CD4-positive, alpha-beta T cell (primary cell): ENCODE data around the gene HP1BP3. TPM values are rescaled to one million over a fixed set of nuclear protein-coding genes. Genes with fewer than 3 reads are reported as not detected.
A peak's percentile ranks its signal among the peaks of the same experiment; 100 is the strongest.

Experiments used
- ATAC-seq: fragments of 200-7000 bp; cut with Tn5 transposase; one replicate; pipeline ENCODE4 v1.10.0; 2022; ENCODE audit warnings: mild to moderate bottlenecking; ENCODE audit not compliant: poor library complexity
- CTCF ChIA-PET: fragments of 350-600 bp; sonication (Branson Sonifier 250); formaldehyde crosslinking; loops from one replicate; lab custom pipeline; 2021; ENCODE audit warnings: antibody characterized with exemption, inconsistent platforms; lab: Charles Lee
- POLR2A ChIA-PET: fragments of 350-600 bp; sonication (Branson Sonifier 250); formaldehyde crosslinking; loops from one replicate; lab custom pipeline; 2021; ENCODE audit warnings: antibody characterized with exemption, inconsistent platforms; lab: Charles Lee
- DNase-seq, 14 experiments: peaks; one replicate each; pipeline ENCODE4 v3.0.0-alpha.2; 2013 to 2020; ENCODE audit warnings: mixed read lengths in 2 of 14
- H3K27ac ChIP-seq, 2 donors: one replicate each; pipeline versions ENCODE4 v1.5.1 to v1.7.0; 2013; ENCODE audit warnings: low read length in 2 of 2, low read depth in 1 of 2, mild to moderate bottlenecking in 1 of 2
- H3K27me3 ChIP-seq, 2 experiments: 1 replicate in 1 of 2; 2 replicates in 1 of 2; pipeline versions ENCODE4 v1.6.1 to v1.7.0; 2013; ENCODE audit warnings: low read length in 2 of 2, control low read depth in 1 of 2, mild to moderate bottlenecking in 1 of 2, moderate library complexity in 1 of 2; ENCODE audit not compliant: insufficient read depth in 2 of 2, control insufficient read depth in 1 of 2
- H3K36me3 ChIP-seq: one replicate; pipeline ENCODE4 v1.6.1; 2013; ENCODE audit warnings: low read length, control low read depth; ENCODE audit not compliant: insufficient read depth
- H3K4me1 ChIP-seq: one replicate; pipeline ENCODE4 v1.6.1; 2013; ENCODE audit warnings: low read length, control low read depth; ENCODE audit not compliant: insufficient read depth
- H3K4me3 ChIP-seq: one replicate; pipeline ENCODE4 v1.5.1; 2013; ENCODE audit warnings: mild to moderate bottlenecking, low read length, moderate library complexity
- H3K9me3 ChIP-seq, 2 experiments: 1 replicate in 1 of 2; 2 replicates in 1 of 2; pipeline versions ENCODE4 v1.6.1 to v1.7.0; 2013; ENCODE audit warnings: low read length in 2 of 2, mild to moderate bottlenecking in 2 of 2, control low read depth in 1 of 2, moderate library complexity in 1 of 2; ENCODE audit not compliant: control insufficient read depth in 1 of 2, insufficient read depth in 1 of 2
- H3K27ac Mint-ChIP-seq: one replicate; pipeline ENCODE4 v1.8.0; 2020; ENCODE audit warnings: mixed read lengths
- H3K27me3 Mint-ChIP-seq: one replicate; pipeline ENCODE4 v1.8.0; 2021; ENCODE audit warnings: mixed read lengths
- H3K36me3 Mint-ChIP-seq: one replicate; pipeline ENCODE4 v1.8.0; 2021; ENCODE audit warnings: low read depth, mixed read lengths
- H3K4me1 Mint-ChIP-seq: one replicate; pipeline ENCODE4 v1.8.0; 2021; ENCODE audit warnings: low read depth, mixed read lengths
- H3K4me3 Mint-ChIP-seq: one replicate; pipeline ENCODE4 v1.8.0; 2020; ENCODE audit warnings: mild to moderate bottlenecking, mixed read lengths
- H3K9me3 Mint-ChIP-seq: one replicate; pipeline ENCODE4 v1.8.0; 2020; ENCODE audit warnings: mixed read lengths
- intact Hi-C, 2 experiments: fragments of 100-400 bp; cut with DNase I in 1 of 2; cut with micrococcal nuclease in 1 of 2; formaldehyde crosslinking; loops; one replicate each; pipeline versions ENCODE4 v1.15.1 to v1.9.0; 2023 to 2025; cut with DNase I, micrococcal nuclease
- total RNA-seq, 174 experiments: library from RNA in 2 of 174; stranded (reverse) in 2 of 174; gene quantifications; one replicate each; pipeline ENCODE4 v1.2.3 and lab custom pipeline; 2021 to 2026
- TF ChIP-seq, protein P1 (sequence below): fragments of 200-600 bp; IDR thresholded peaks from one replicate; pipeline ENCODE4 v1.8.0; 2022; ENCODE audit warnings: antibody characterized with exemption, mild to moderate bottlenecking

HP1BP3 gene
- total RNA-seq, 2 experiments from 2014 or later: 186 to 191 TPM

DNA sequence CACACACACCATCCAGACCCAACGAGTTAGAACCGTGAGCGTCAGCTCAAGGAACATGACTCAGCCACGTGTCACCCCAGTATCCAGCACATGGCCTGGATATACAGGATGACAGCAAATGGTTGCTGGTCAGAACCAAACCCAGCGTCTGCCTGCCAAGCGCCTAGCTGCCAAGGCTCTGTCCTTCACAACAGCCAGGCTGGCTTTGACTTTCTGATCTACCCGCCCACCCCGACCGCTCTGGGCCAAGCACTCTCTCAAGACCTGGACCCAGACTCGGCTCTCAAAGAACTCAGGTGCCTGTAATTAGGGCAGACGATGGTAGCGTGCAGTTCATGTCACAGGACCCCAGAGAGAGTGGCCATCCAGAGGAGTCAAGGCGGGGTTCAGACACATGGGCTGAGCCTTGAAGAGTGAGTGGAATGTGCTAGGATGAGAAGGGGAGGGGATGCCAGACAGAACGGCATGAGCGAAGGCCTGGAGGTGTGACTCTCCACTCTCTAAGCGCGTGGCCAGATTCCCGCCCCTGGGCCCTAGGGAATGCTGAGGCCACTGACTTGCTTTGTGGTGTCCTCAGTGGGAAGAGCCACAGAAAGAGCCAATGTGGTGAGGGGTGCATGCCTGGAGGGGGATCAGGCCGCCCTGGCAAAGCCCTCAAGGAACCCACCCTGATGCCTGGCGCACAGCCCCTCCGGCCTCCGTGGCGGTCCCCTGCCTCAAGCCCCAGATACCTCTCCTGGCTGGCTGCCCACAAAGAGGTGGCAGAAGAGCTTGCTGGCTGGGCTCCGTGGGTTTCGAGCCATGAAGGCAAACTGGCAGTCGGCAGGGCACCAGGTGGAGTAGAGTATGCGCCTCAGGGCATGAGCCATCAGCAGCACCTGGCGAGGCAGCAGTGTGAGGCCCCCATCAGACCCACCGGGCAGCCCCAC, 61.7 kb downstream of the HP1BP3 start:
- TF ChIP-seq, protein P1, sequence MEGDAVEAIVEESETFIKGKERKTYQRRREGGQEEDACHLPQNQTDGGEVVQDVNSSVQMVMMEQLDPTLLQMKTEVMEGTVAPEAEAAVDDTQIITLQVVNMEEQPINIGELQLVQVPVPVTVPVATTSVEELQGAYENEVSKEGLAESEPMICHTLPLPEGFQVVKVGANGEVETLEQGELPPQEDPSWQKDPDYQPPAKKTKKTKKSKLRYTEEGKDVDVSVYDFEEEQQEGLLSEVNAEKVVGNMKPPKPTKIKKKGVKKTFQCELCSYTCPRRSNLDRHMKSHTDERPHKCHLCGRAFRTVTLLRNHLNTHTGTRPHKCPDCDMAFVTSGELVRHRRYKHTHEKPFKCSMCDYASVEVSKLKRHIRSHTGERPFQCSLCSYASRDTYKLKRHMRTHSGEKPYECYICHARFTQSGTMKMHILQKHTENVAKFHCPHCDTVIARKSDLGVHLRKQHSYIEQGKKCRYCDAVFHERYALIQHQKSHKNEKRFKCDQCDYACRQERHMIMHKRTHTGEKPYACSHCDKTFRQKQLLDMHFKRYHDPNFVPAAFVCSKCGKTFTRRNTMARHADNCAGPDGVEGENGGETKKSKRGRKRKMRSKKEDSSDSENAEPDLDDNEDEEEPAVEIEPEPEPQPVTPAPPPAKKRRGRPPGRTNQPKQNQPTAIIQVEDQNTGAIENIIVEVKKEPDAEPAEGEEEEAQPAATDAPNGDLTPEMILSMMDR: no peak

DNA sequence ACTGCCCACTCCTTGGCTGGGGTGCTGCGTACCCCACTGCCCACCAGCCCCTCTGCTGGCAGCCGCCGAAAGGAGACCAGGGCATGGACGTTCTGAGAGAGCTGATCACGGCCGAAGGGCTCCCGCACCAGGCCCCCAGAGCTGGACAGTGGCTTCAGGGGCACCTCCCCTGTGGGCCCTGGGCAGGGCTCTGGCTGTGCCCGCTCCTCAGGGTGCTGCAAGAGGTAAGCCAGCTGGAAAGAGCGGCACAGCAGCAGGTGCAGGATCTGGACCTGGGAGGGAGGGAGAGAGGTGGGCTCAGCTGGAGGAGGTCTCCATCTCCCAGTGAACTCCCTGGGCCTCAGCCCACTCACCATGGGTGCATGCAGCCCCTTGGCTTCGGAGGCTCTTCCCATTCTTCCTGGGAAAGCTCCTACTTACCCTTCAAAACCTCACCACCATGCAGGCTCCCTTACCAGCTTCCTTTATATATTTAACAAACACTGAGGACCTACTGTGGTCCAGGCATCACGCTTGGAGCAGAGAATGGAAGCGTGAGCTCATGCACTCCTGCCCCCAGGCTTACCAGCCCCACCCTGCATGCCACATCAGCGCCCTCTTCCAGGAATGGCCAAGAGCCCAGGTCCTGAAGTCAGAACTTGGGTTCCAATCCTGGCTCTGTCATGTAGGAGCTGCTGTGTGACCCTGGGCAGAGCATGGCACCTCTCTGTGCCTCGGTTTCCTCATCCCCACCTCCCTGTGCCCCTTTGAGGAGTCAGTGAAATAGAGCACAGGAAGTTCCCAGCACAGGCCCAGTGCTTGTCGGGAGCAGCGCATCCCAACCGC, 62.5 kb downstream of the HP1BP3 start:
- ATAC-seq: no peak
- TF ChIP-seq, protein P1: no peak
- Mint-ChIP-seq H3K27ac (no peak overlapping the region), H3K36me3 (no peaks in the 10 kb centered on the region), H3K4me3 (no peak overlapping the region), H3K27me3 (peaks cover 13% of the 10 kb centered on the region), H3K9me3 (no peaks in the 10 kb centered on the region), H3K4me1 (no peaks in the 10 kb centered on the region)
- no peaks in the 10 kb centered on the region for H3K4me1 ChIP-seq
- intact Hi-C loops: no loop called here
- CTCF ChIA-PET: no interaction called here
- no peaks in the 10 kb centered on the region for H3K9me3 ChIP-seq
- POLR2A ChIA-PET: no interaction called here
- no peak for DNase-seq
- no peaks in the 10 kb centered on the region for H3K36me3 ChIP-seq
- H3K27me3 ChIP-seq: peaks cover 2 to 7% of the 10 kb centered on the region in 2 experiments
- H3K27ac ChIP-seq: no peak overlapping the region
- H3K4me3 ChIP-seq: no peak overlapping the region

More for the DNA sequence above, 61.7 kb downstream of the HP1BP3 start:
- no peak overlapping the region for H3K27ac ChIP-seq
- no peaks in the 10 kb centered on the region for H3K36me3 Mint-ChIP-seq
- peaks cover 8 to 14% of the 10 kb centered on the region in 2 experiments for H3K27me3 ChIP-seq
- no peak overlapping the region for H3K27ac Mint-ChIP-seq
- ATAC-seq (no peak), DNase-seq (peak in 1 of 14 experiments; percentile 34)
- intact Hi-C loops: no loop called here
- H3K4me3 Mint-ChIP-seq: no peak overlapping the region
- H3K4me1 ChIP-seq: peaks cover 4% of the 10 kb centered on the region
- no peak overlapping the region for H3K4me3 ChIP-seq
- no peaks in the 10 kb centered on the region for H3K9me3 Mint-ChIP-seq
- no peaks in the 10 kb centered on the region for H3K36me3 ChIP-seq
- ChIA-PET CTCF (no interaction called here), POLR2A (no interaction called here)
- peaks cover 4% of the 10 kb centered on the region for H3K4me1 Mint-ChIP-seq
- peaks cover 17% of the 10 kb centered on the region for H3K27me3 Mint-ChIP-seq
- peaks cover 0 to 5% of the 10 kb centered on the region in 2 experiments for H3K9me3 ChIP-seq

DNA sequence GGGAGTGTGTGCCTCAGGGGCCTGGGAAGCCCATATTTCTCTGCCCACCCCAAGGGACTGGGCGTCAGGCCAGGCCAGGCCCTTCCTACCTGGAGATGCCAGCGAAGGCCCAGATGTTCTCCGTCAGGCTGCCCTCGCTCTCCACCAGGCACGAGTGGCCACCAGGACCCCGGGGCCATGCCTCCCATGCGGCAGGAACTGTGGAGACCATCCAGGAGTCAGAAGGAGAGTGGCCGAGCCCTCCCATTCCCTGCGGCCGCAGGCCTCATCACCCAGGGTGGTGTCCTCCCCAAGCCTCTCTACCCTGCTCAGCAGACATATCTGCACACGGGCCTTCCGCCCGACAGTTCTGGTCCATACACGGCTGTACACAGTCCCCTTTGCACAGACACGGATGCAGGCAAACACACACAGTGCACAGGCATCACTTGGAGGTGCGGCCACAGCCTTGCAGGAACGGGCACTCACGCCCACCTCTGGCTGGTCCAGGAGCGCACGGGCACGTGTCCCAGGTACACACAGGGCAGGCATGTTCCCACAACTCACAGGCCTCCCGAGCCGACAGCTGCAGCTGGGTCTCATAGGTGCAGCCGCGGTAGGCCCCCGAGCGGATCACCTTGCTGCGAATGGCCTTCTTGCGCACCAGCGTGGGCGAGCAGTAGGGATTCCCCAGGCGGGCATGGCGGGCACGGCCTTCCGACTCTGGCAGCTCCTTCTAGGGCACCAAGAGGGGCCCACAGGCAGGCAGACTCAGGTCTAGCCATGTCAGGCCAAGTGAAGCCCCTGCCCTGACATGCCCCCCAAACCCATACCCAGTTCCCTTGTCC, 63.4 kb downstream of the HP1BP3 start:
- TF ChIP-seq, protein P1: no peak
- Histone ChIP-seq H3K4me3 (no peak overlapping the region), H3K36me3 (no peaks in the 10 kb centered on the region), H3K27me3 (no peaks in the 10 kb centered on the region), H3K9me3 (no peaks in the 10 kb centered on the region), H3K4me1 (no peaks in the 10 kb centered on the region), H3K27ac (no peak overlapping the region)
- peaks cover 2% of the 10 kb centered on the region for H3K4me1 Mint-ChIP-seq
- ATAC-seq (no peak), DNase-seq (peak in 2 of 14 experiments; percentile 16 to 31)
- CTCF ChIA-PET: no interaction called here
- no peaks in the 10 kb centered on the region for H3K36me3 Mint-ChIP-seq
- H3K4me3 Mint-ChIP-seq: no peak overlapping the region
- peaks cover 11% of the 10 kb centered on the region for H3K27me3 Mint-ChIP-seq
- intact Hi-C loops: no loop called here
- H3K27ac Mint-ChIP-seq: no peak overlapping the region
- H3K9me3 Mint-ChIP-seq: no peaks in the 10 kb centered on the region
- POLR2A ChIA-PET: no interaction called here
